Tongue (tissue), 2 donors: ENCODE measurements around the gene TSPAN6. TPM values are rescaled to one million over a fixed set of nuclear protein-coding genes. Genes with fewer than 3 reads are reported as not detected.

Source experiments
- DNase-seq: peaks from one replicate; pipeline ENCODE4 v3.0.0-alpha.2; 2015
- total RNA-seq: library from RNA; depleted of rRNA; stranded (reverse); fragments of >200 nt; gene quantifications from one replicate; pipeline ENCODE4 v1.2.3, GENCODE V29; 2014

The TSPAN6 gene
- total RNA-seq, 1 donor from 2014 or later = 28.4 TPM

GRCh38 chrX:100647095-100647494 lies 10.5 kb upstream of the TSPAN6 start:
- peak; percentile 32 for DNase-seq

- no peak for DNase-seq
Observed at GRCh38 chrX:100645106-100645505, 8.5 kb upstream of the TSPAN6 start.

GRCh38 chrX:100643956-100644860 lies 7.6 kb upstream of the TSPAN6 start, which contains the start of gene SRPX2:
TSS of gene SRPX2 (plus strand) at chrX:100644199. CDS start at chrX:100646323, 2,124 bp downstream.
- DNase-seq = peak; percentile 61

- no peak for DNase-seq
Observed at GRCh38 chrX:100643212-100643611, 6.6 kb upstream of the TSPAN6 start.

- DNase-seq = no peak
Observed at GRCh38 chrX:100642290-100642689, 5.7 kb upstream of the TSPAN6 start.

GRCh38 chrX:100635989-100636320 lies 651 bp downstream of the TSPAN6 start:
- DNase-seq = peak; percentile 24

GRCh38 chrX:100635040-100635439 lies 1.6 kb downstream of the TSPAN6 start:
- no peak for DNase-seq

- DNase-seq = no peak
Observed at GRCh38 chrX:100625985-100626491, 10.6 kb downstream of the TSPAN6 start.

GRCh38 chrX:100623001-100623400 lies 13.6 kb downstream of the TSPAN6 start:
- no peak for DNase-seq

GRCh38 chrX:100615005-100615404 lies 21.6 kb downstream of the TSPAN6 start:
- DNase-seq = peak; percentile 53

GRCh38 chrX:100611951-100612350 lies 24.7 kb downstream of the TSPAN6 start:
- DNase-seq = no peak

GRCh38 chrX:100609591-100609990 lies 27.0 kb downstream of the TSPAN6 start:
- DNase-seq = no peak

GRCh38 chrX:100606753-100607152 lies 29.9 kb downstream of the TSPAN6 start:
- DNase-seq = no peak

GRCh38 chrX:100600758-100601157 lies 35.8 kb downstream of the TSPAN6 start:
- no peak for DNase-seq

- DNase-seq = no peak
Observed at GRCh38 chrX:100600340-100600739, 36.3 kb downstream of the TSPAN6 start.

GRCh38 chrX:100599456-100599855 lies 37.1 kb downstream of the TSPAN6 start:
- no peak for DNase-seq

- no peak for DNase-seq
Observed at GRCh38 chrX:100596601-100597000, 40.0 kb downstream of the TSPAN6 start.

GRCh38 chrX:100593581-100593980 lies 43.0 kb downstream of the TSPAN6 start:
- no peak for DNase-seq

GRCh38 chrX:100593126-100593525 lies 43.5 kb downstream of the TSPAN6 start:
- DNase-seq = no peak

- DNase-seq = no peak
Observed at GRCh38 chrX:100591256-100592051, 45.2 kb downstream of the TSPAN6 start.

GRCh38 chrX:100587861-100588260 lies 48.7 kb downstream of the TSPAN6 start:
- DNase-seq = peak; percentile 39

GRCh38 chrX:100586747-100587146 lies 49.9 kb downstream of the TSPAN6 start:
- DNase-seq = no peak

GRCh38 chrX:100584611-100585010 lies 52.0 kb downstream of the TSPAN6 start, which contains the start of gene TNMD:
TSS of gene TNMD (plus strand) at chrX:100584936. CDS start at chrX:100585019, 83 bp downstream.
- DNase-seq = no peak
